Measurements from ENCODE around the gene ZFP69.
"Not testable (repeated sequence)": the region's sequence is repeated elsewhere in the genome, so short reads cannot be mapped to it uniquely, and the experiment has no call there.

Gene ZFP69

DNA sequence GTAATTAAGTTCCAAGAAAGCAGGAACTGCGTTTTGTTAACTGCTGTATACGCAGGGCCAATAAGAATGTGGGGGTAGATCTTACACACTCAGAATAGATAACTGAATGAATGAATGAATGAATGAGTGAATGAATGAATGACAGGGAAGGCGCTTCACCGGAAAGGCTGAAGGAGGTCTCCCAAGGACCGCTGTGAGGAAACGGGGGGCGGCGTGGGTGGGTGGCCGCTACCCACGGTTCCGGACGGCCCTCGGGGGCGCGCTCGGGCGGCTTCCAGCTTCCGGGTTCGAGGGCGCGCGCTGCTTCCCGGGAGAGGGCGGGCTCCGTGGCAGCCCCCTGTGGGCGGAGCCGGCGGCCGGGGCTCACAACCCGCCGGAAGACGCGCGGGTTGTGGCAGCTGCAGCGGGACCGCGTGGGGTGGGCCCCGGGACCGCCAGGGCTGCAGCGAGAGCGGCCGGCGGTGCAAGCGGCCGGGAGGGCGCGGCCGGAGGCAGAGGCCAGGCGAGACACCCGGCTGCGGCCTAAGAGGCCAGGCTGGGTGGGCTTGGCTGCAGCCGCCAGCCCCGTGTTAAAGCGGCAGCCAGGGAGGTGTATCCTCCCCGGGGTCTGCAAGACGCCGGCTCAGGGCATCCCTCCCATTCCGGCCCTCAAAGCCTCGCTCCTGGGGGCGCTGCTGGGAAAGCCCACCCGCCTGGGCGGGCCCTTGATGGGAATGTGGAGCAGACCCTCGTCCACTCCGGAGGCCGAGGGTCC lies at the start of gene ZFP69:
ZFP69 (plus strand) TSS at position 367 of the 754 bp plus-strand sequence. CDS start 2,072 bp downstream, outside the sequence.
- peak; percentile 80 for DNase-seq (ENCODE audit: low spot score)

- no peak for DNase-seq (ENCODE audit: low spot score)
These were observed 45.7 kb upstream of the ZFP69 start for GRCh38 chr1:40431385-40431784.

- no peak for DNase-seq (ENCODE audit: low spot score)
These were observed 44.3 kb upstream of the ZFP69 start for GRCh38 chr1:40432644-40433390.

- DNase-seq (ENCODE audit: low spot score): no peak
These were observed 41.6 kb upstream of the ZFP69 start for GRCh38 chr1:40435471-40435870.

GRCh38 chr1:40435876-40436275 lies 41.2 kb upstream of the ZFP69 start:
- DNase-seq (ENCODE audit: low spot score): no peak

GRCh38 chr1:40438391-40439015 lies 38.6 kb upstream of the ZFP69 start:
- DNase-seq (ENCODE audit: low spot score): no peak

DNA sequence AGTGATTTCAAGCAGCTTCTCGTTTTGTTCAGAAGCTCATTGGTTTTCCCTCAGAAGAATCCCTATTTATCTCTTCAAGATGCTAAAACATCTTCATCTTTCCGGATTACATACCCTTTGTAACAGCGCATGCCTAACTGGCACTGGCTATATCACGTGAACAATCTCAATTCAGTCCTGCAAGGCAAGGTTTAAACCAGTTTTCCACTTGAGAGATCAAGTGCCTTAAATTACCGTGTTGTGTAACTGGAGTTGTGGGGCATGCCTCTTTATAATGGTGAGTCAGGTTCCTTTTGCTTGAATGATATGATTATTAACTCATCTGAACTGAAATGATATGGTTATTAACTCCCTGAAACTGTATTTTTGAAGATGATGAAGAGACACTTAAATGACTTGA lies 37.8 kb upstream of the ZFP69 start:
- no peak for DNase-seq (ENCODE audit: low spot score)

- peak; percentile 96 for DNase-seq (ENCODE audit: low spot score)
These were observed 27.2 kb upstream of the ZFP69 start, which contains the start of gene ZFP69B for GRCh38 chr1:40449684-40450494. Gene ZFP69B (plus strand): TSS chr1:40450476. CDS start chr1:40450962, 486 bp downstream.

GRCh38 chr1:40450495-40451237 lies 26.4 kb upstream of the ZFP69 start:
- DNase-seq (ENCODE audit: low spot score): peak; percentile 55

DNA sequence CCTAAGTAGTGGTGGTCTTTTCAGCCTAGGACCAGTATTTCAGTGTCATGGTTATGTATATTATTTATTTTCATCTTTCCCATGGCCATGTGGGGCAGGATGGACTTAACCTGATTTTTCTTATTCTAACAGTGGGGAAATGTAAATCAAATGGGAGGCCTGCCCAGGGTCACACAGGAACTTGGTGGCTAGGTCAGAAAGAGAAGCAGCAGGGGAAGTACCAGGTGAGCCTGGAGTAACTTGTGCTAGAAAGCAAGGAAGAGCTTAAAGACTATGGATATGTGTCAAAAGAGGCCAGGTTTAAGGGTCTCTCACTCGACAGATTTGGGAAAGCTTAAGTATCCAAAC lies 25.9 kb upstream of the ZFP69 start:
- no peak for DNase-seq (ENCODE audit: low spot score)

DNA sequence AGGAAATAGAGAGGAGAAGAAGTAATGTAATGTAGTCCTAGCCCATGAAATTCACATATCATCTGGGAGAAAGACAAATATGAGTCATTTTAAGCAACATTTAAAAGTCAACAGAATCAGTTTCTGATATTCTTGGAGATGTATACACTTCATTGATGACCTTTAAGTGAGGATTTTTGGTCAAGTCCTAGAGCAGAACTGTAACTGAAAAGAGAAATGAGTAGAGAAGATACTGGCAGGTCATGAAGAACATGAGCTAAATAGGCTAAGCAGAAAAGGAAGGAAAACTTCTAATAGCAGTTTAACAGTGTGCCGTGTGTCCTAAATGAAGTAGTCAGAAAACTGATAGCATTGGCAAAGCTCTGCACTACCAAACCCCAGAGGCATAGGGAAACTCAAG lies 22.2 kb upstream of the ZFP69 start:
- no peak for DNase-seq (ENCODE audit: low spot score)

DNA sequence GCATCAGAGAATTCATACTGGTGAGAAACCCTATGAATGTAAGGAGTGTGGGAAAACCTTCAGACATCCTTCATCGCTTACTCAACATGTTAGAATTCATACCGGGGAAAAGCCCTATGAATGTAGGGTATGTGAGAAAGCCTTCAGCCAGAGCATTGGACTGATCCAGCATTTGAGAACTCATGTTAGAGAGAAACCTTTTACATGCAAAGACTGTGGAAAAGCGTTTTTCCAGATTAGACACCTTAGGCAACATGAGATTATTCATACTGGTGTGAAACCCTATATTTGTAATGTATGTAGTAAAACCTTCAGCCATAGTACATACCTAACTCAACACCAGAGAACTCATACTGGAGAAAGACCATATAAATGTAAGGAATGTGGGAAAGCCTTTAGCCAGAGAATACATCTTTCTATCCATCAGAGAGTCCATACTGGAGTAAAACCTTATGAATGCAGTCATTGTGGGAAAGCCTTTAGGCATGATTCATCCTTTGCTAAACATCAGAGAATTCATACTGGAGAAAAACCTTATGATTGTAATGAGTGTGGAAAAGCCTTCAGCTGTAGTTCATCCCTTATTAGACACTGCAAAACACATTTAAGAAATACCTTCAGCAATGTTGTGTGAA lies 14.0 kb upstream of the ZFP69 start:
- no peak for DNase-seq (ENCODE audit: low spot score)

DNA sequence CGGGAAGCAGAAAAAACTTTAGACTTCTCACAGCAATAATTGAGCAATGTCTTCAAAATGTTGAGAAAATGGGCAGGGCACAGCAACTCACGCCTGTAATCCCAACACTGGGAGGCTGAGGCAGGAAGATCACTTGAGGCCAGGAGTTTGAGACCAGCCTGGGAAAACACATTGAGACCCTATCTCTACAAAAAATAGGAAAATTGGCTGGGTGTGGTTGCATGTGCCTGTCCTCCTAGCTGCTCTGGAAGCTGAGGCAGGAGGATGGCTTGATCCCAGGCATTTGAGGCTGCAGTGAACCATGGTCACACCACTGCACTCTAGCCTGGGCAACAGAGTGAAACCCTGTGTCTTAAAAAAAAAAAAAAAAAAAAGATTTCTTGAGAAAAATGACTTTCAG lies 7.8 kb upstream of the ZFP69 start:
- DNase-seq (ENCODE audit: low spot score): no peak

DNA sequence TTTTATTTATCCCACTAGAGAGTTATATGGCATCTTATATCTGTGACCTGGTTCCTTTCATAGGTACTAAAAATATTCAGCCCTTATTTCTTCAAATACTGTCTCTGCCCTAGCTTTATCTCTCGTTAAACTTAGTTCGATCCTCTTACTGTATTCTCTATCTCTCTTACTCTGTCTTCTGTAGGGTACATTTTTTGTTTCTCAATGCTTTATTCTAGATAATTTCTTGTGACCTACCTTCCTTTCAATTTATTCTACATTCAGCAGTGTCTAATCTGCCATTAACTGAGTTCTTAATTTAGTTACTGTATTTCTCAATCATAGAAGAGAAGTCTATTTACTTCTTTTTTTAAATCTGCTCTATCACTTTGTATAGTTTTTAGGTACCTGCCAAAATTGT lies 1.8 kb upstream of the ZFP69 start:
- DNase-seq (ENCODE audit: low spot score): no peak

- no peak for DNase-seq (ENCODE audit: low spot score)
These were observed 576 bp downstream of the ZFP69 start for GRCh38 chr1:40477678-40478053.

- no peak for DNase-seq (ENCODE audit: low spot score)
These were observed 1.2 kb downstream of the ZFP69 start for GRCh38 chr1:40478276-40478675.

GRCh38 chr1:40479156-40479555 lies 2.1 kb downstream of the ZFP69 start:
- DNase-seq (ENCODE audit: low spot score): no peak

- no peak for DNase-seq (ENCODE audit: low spot score)
These were observed 18.3 kb downstream of the ZFP69 start for GRCh38 chr1:40495315-40495903.

- DNase-seq (ENCODE audit: low spot score): not testable (repeated sequence)
These were observed 25.6 kb downstream of the ZFP69 start for GRCh38 chr1:40502651-40503050.

DNA sequence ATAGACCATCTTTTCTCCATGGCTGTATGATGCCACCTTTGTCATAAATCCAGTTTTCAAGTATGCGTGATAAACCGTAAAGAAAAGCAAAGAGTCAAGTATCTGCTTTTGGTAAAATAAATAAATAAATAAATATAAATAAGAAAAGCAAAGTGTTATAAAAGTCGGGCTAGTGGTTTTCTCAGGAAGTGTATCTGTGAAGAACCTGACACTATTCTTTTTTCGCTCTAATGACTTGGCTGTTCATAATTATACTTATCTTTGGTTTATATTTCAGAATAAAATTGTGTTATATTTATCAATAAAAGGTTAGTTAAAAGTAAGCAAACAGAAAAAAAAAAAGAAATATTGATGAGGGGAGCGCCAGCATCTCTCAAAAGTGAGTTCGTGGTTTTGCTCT lies 30.9 kb downstream of the ZFP69 start:
- no peak for DNase-seq (ENCODE audit: low spot score)

Measured in ecto neural progenitor cell (in vitro differentiated cells).